Omental fat pad (tissue), 4 donors: ENCODE measurements around the gene CLUH. TPM values are rescaled to one million over a fixed set of nuclear protein-coding genes. Genes with fewer than 3 reads are reported as not detected.

Experiments
- small RNA-seq: library from RNA; depleted of rRNA; stranded (forward); fragments of <200 nt; gene quantifications from one replicate; pipeline ENCODE3, GENCODE V24; 2016
- total RNA-seq, 4 donors: library from RNA; depleted of rRNA; stranded (reverse); fragments of >200 nt; gene quantifications; one replicate each; pipeline ENCODE4 v1.1.0, GENCODE V29; 2016

CLUH gene
- total RNA-seq, 4 donors from 2014 or later, result 39.2 to 167 (median 95.0) TPM

Small RNA genes lying within 50 kb of the gene (small RNA-seq; reads per million reads assigned to genes)
- gene MIR1253, result not detected
- not detected for gene MIR6776
- not detected for gene RN7SL608P
- gene hsa-mir-1253, result not detected

Other genes starting within 250 kb of the CLUH start
- 10 to 100 TPM; 12.6 to 45.1 (median 19.1) TPM for gene METTL16, start 199.9 kb downstream of the CLUH start, total RNA-seq
- 100 to 1,000 TPM in 2 of 4 donors, 10 to 100 TPM in 2; 82.8 to 109 (median 95.2) TPM for gene PAFAH1B1, start 118.1 kb downstream of the CLUH start, total RNA-seq
- not detected for gene CCDC92B, start 37.9 kb upstream of the CLUH start, total RNA-seq
- gene RAP1GAP2, start 84.7 kb upstream of the CLUH start, total RNA-seq, result 1 to 10 TPM; 4.6 to 8.0 (median 5.6) TPM